HG02571 (cell line): ENCODE results near the gene ITGA11.

Source experiments
- ATAC-seq: cut with Tn5 transposase; IDR thresholded peaks from one replicate; pipeline ENCODE4 v1.9.1; 2021; ENCODE audit warnings: mild to moderate bottlenecking, moderate library complexity; ENCODE audit not compliant: unreplicated experiment

Gene ITGA11

GRCh38 chr15:68314563-68314962 is 117.4 kb downstream of the ITGA11 start:
- no peak for ATAC-seq

GRCh38 chr15:68313501-68314410 is 118.2 kb downstream of the ITGA11 start:
- ATAC-seq, result no peak

- no peak for ATAC-seq
Observed at GRCh38 chr15:68312701-68313204, 119.2 kb downstream of the ITGA11 start.

- no peak for ATAC-seq
Observed at GRCh38 chr15:68311859-68312557, 120.0 kb downstream of the ITGA11 start.

- ATAC-seq, result no peak
Observed at GRCh38 chr15:68311464-68311835, 120.5 kb downstream of the ITGA11 start.

- no peak for ATAC-seq
Observed at GRCh38 chr15:68310804-68311463, 121.0 kb downstream of the ITGA11 start.

- ATAC-seq, result no peak
Observed at GRCh38 chr15:68310178-68310803, 121.7 kb downstream of the ITGA11 start.

GRCh38 chr15:68309024-68309423 is 122.9 kb downstream of the ITGA11 start:
- ATAC-seq, result no peak

- no peak for ATAC-seq
Observed at GRCh38 chr15:68307131-68307928, 124.6 kb downstream of the ITGA11 start.

- no peak for ATAC-seq
Observed at GRCh38 chr15:68305420-68305871, 126.5 kb downstream of the ITGA11 start.

GRCh38 chr15:68304589-68305337 is 127.2 kb downstream of the ITGA11 start:
- ATAC-seq, result no peak

GRCh38 chr15:68303560-68304436 is 128.2 kb downstream of the ITGA11 start:
- ATAC-seq, result no peak

GRCh38 chr15:68303134-68303533 is 128.8 kb downstream of the ITGA11 start:
- no peak for ATAC-seq

- no peak for ATAC-seq
Observed at GRCh38 chr15:68302729-68303128, 129.2 kb downstream of the ITGA11 start.

GRCh38 chr15:68301301-68301700 is 130.7 kb downstream of the ITGA11 start:
- ATAC-seq, result no peak

GRCh38 chr15:68300115-68300940 is 131.6 kb downstream of the ITGA11 start:
- no peak for ATAC-seq

GRCh38 chr15:68299436-68299835 is 132.5 kb downstream of the ITGA11 start:
- ATAC-seq, result no peak
